Colonic mucosa (tissue), 4 donors: Measurements from ENCODE around the gene SAMD4A. TPM values are rescaled to one million over a fixed set of nuclear protein-coding genes. Genes with fewer than 3 reads are reported as not detected.

ENCODE experiments used
- DNase-seq: peaks from one replicate; pipeline ENCODE4 v3.0.0-alpha.2; 2020
- H3K27ac ChIP-seq: fragments of 200-600 bp; one replicate; pipeline ENCODE4 v1.8.0; 2021
- H3K27me3 ChIP-seq: fragments of 200-600 bp; one replicate; pipeline ENCODE4 v1.8.0; 2021
- H3K36me3 ChIP-seq: fragments of 200-600 bp; one replicate; pipeline ENCODE4 v1.8.0; 2021
- H3K4me1 ChIP-seq: fragments of 200-600 bp; one replicate; pipeline ENCODE4 v1.8.0; 2021; ENCODE audit warnings: mild to moderate bottlenecking
- H3K4me3 ChIP-seq: fragments of 200-600 bp; one replicate; pipeline ENCODE4 v1.8.0; 2021
- H3K9ac ChIP-seq, 2 donors: one replicate each; pipeline ENCODE4 v1.7.0; 2013; ENCODE audit warnings: control low read depth in 2 of 2, low read depth in 2 of 2, low read length in 2 of 2
- H3K9me3 ChIP-seq: fragments of 200-600 bp; one replicate; pipeline ENCODE4 v1.8.0; 2021
- CTCF ChIP-seq: fragments of 200-600 bp; IDR thresholded peaks from one replicate; pipeline ENCODE4 v1.8.0; 2022; ENCODE audit warnings: antibody characterized with exemption, mild to moderate bottlenecking
- intact Hi-C: fragments of 100-400 bp; cut with DNase I; formaldehyde crosslinking; loops from one replicate; pipeline ENCODE4 v1.14.1; 2022
- total RNA-seq, 2 donors: library from RNA; stranded (reverse); fragmentation: NEBNext Ultra II Directional in 1 of 2; extraction: Animal tissue kit (Norgen Biotek cat#: 25700) in 1 of 2; gene quantifications; one replicate each; pipeline ENCODE4 v1.2.1, GENCODE V29; 2021
- donor health status: healthy.
- donor health status: DM: no; HTN: no; CAD: no.
- donor health status: DM: no; HTN: no; CAD: no.

Gene SAMD4A
- total RNA-seq, 2 donors from 2014 or later, result 5.6 to 31.3 TPM

- intact Hi-C loops, result no loop called here
Measured at GRCh38 chr14:54584097-54584496, 17.2 kb downstream of the SAMD4A start.

GRCh38 chr14:54585214-54585613 is 18.3 kb downstream of the SAMD4A start:
- no peak overlapping the region for H3K4me3 ChIP-seq
- no peak overlapping the region for H3K9ac ChIP-seq
- no peak overlapping the region for H3K27ac ChIP-seq
- no peaks in the 10 kb centered on the region for H3K36me3 ChIP-seq
- no peak for TF ChIP-seq CTCF
- H3K9me3 ChIP-seq, result no peaks in the 10 kb centered on the region
- intact Hi-C loops, result no loop called here
- H3K4me1 ChIP-seq, result no peaks in the 10 kb centered on the region
- no peaks in the 10 kb centered on the region for H3K27me3 ChIP-seq
- no peak for DNase-seq

More at GRCh38 chr14:54584097-54584496, 17.2 kb downstream of the SAMD4A start:
- Histone ChIP-seq H3K9ac (no peak overlapping the region), H3K27me3 (no peaks in the 10 kb centered on the region), H3K4me1 (no peaks in the 10 kb centered on the region), H3K27ac (no peak overlapping the region), H3K9me3 (no peaks in the 10 kb centered on the region), H3K36me3 (no peaks in the 10 kb centered on the region), H3K4me3 (no peak overlapping the region)
- no peak for TF ChIP-seq CTCF
- no peak for DNase-seq

- intact Hi-C loops, result no loop called here
- Histone ChIP-seq H3K4me3 (no peak overlapping the region), H3K4me1 (no peaks in the 10 kb centered on the region), H3K9me3 (no peaks in the 10 kb centered on the region), H3K27ac (no peak overlapping the region), H3K36me3 (no peaks in the 10 kb centered on the region), H3K9ac (no peak overlapping the region), H3K27me3 (no peaks in the 10 kb centered on the region)
- no peak for DNase-seq
- TF ChIP-seq CTCF, result no peak
Measured at GRCh38 chr14:54589076-54589475, 22.1 kb downstream of the SAMD4A start.

GRCh38 chr14:54589843-54590242 is 22.9 kb downstream of the SAMD4A start:
- no peaks in the 10 kb centered on the region for H3K36me3 ChIP-seq
- no peak overlapping the region for H3K27ac ChIP-seq
- intact Hi-C loops, result no loop called here

GRCh38 chr14:54590481-54590880 is 23.6 kb downstream of the SAMD4A start:
- H3K27ac ChIP-seq, result no peak overlapping the region
- intact Hi-C loops, result no loop called here
- no peaks in the 10 kb centered on the region for H3K4me1 ChIP-seq
- H3K4me3 ChIP-seq, result no peak overlapping the region
- TF ChIP-seq CTCF, result no peak
- no peaks in the 10 kb centered on the region for H3K27me3 ChIP-seq
- DNase-seq, result no peak
- H3K36me3 ChIP-seq, result no peaks in the 10 kb centered on the region
- no peak overlapping the region for H3K9ac ChIP-seq
- no peaks in the 10 kb centered on the region for H3K9me3 ChIP-seq

More at GRCh38 chr14:54589843-54590242, 22.9 kb downstream of the SAMD4A start:
- Histone ChIP-seq H3K9me3 (no peaks in the 10 kb centered on the region), H3K9ac (no peak overlapping the region), H3K27me3 (no peaks in the 10 kb centered on the region), H3K4me1 (no peaks in the 10 kb centered on the region), H3K4me3 (no peak overlapping the region)
- TF ChIP-seq CTCF, result no peak
- no peak for DNase-seq

GRCh38 chr14:54591461-54591860 is 24.5 kb downstream of the SAMD4A start:
- intact Hi-C loops, result no loop called here
- no peak for DNase-seq
- Histone ChIP-seq H3K27me3 (no peaks in the 10 kb centered on the region), H3K4me1 (no peaks in the 10 kb centered on the region), H3K27ac (no peak overlapping the region), H3K4me3 (no peak overlapping the region), H3K9ac (no peak overlapping the region), H3K36me3 (no peaks in the 10 kb centered on the region), H3K9me3 (no peaks in the 10 kb centered on the region)
- no peak for TF ChIP-seq CTCF
